GM18867 (cell line): ENCODE data around the gene RAP2A.

Experiments used
- ATAC-seq: cut with Tn5 transposase; IDR thresholded peaks from one replicate; pipeline ENCODE4 v1.9.1; 2021; ENCODE audit warnings: mild to moderate bottlenecking, moderate library complexity; ENCODE audit not compliant: unreplicated experiment

Gene RAP2A

GRCh38 chr13:97446448-97446847, 12.5 kb downstream of the RAP2A start:
- ATAC-seq: no peak

GRCh38 chr13:97448503-97449251, 14.7 kb downstream of the RAP2A start:
- ATAC-seq: no peak

DNA sequence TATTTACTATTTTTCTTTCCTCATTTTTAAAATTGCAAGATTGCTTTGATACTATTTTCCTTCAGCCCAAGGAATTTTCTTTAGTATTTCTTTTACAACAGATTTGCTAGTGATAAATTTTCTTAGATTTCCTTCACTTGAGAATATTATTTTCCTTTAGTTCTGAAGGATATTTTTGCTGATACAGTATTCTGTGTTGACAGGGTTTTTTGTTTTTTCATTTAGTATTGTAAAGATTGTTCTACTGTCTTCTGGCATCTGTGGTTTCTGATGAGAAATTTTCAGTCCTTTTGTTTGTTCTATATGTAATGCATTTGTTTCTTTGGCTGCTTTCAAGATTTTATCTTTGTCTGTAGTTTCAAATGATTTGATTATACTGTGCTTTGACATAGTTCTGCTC, 20.7 kb downstream of the RAP2A start:
- no peak for ATAC-seq

DNA sequence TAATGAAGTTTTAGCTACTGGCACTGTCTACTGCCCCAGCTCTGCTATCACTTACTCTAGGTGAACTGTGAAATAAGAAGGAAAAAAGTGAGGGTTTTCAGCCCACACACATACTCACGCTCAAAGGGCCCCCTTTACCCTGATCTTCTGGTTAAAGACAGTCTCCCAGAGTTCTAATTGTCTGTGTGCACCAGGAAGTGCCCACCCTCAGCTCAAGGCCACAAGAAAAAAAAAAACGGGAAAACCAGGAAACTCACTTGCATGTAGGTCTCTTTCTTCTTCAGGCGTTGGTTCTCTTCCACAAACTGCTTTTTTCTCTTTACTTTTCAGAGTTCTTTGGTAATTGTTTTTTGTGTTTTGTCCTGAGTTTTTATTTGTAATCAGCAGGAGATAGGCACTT, 22.1 kb downstream of the RAP2A start:
- no peak for ATAC-seq

DNA sequence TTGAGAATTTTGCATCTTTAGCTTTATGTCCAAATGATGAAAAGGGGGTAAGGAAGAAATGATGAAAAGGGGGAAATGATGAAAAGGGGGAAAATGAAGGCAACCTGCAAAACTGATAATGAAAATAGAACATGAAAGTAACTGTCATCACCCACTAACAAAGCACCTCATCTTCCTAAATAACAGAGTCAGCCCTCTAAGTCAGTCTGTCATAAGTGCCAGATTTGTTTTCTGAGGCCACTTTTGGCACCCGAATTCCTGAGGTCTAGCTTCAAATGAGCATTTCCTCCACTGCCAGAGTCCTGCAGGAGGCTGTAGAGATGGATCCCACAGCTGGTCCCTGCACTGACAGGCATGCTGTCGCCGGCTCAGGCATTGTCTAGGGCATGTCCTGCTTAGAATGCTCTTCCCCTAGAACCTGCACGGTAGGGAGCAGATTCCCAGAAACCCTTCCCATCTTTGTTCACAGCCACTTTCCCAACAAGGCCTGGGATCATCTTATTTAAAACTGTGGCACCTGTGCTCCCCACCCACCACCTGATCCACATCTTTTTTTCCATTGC, 25.3 kb downstream of the RAP2A start:
- ATAC-seq: peak; percentile 40

DNA sequence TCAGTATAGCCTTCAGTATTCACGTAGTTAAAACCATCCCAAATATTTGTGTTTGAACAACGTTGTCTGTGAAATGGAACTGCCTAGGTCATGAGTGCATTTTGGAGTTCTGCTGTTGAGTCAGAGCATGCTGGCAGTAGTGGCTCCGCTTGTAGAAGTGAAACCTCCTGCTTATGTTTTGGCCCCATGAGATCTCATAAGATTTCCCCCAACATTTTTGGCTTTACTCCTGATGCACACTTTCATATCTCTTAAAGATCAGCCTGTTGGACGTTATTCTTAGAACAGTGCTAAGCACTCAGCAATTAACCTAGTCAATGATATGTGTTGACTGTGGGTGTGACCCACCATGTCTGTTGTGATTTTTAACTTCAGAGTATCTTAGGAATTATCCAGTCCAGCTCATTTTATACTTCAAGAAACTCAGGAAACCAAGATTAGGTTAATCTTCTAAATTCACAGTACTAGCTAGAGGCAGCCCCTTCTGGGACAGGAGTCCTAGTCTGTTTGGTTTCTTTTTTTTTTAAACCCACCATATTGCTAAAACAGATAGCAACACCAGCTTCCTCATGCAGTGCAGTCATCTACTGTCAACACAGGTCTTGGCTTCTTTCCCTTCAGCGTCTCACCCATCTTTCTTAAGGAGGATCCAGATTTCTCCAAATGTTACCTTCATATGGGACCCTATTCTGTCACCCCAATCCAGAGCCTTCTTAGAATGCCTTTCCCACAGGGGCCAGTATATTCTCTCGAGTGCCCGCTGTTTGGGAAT, 26.2 kb downstream of the RAP2A start:
- ATAC-seq: peak; percentile 94

- no peak for ATAC-seq
These were observed 26.9 kb downstream of the RAP2A start for GRCh38 chr13:97460853-97461252.

GRCh38 chr13:97464561-97464960, 30.6 kb downstream of the RAP2A start:
- ATAC-seq: no peak

- no peak for ATAC-seq
These were observed 32.8 kb downstream of the RAP2A start for GRCh38 chr13:97466722-97467121.

GRCh38 chr13:97468331-97468730, 34.4 kb downstream of the RAP2A start:
- no peak for ATAC-seq

- no peak for ATAC-seq
These were observed 37.7 kb downstream of the RAP2A start for GRCh38 chr13:97471711-97472110.

GRCh38 chr13:97474349-97474980, 40.5 kb downstream of the RAP2A start:
- ATAC-seq: no peak

DNA sequence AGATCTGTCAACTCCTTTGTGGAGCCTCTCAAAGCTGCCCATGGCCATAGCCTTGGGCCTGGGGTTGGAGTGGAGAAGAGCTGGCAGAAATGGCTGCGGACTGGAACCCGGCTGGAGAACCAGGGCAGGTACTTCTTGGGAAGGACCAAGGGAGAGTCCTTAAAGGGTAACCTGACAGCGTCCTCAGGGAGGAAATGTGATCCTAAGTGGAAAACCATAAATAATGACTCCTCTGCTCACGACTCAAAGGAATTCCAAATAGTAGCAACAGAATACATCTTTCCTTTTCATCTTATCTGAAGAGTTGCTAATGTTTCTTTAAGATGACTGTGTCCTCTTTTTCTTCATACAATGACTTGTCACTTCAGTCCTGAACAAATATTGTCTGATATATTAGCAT, 41.0 kb downstream of the RAP2A start:
- no peak for ATAC-seq

GRCh38 chr13:97477844-97478243, 43.9 kb downstream of the RAP2A start:
- ATAC-seq: no peak

DNA sequence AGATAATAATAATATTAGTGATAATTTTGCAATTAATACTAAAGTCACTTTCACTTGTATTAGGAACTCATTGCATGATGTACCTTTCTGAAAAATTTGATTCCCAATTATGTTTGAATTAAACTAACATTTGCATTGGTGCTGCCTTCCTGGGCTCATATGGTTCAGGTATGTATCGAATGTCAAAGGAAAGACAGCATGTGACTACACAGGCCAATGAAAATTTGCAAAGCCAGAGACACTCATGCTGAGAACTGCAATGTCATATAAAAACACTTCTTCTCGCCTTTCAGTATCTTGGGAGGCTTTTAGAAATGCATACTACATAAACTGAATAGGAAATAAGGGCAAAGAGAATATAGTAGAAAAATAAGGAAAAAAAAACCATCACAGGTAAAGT, 44.3 kb downstream of the RAP2A start:
- no peak for ATAC-seq

GRCh38 chr13:97483465-97483864, 49.5 kb downstream of the RAP2A start:
- ATAC-seq: no peak

DNA sequence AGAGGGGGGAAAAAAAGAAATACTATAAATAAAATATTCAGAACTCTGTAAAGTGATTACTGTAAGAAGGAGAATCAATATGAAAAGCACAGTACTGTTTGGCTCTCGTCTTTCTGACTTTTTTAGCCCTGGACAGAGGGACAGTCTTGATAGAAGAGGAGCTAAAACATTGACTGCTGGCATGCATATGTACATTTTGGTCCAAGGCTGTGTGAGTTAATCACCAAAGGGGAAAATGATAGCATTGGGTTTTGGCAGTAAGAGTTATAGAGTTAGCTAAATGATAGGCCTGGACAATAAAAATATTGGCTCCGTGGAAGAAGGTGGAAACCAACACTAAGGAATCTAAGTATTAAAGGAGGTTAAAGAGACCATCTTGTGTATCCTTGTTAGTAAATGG, 50.3 kb downstream of the RAP2A start:
- ATAC-seq: no peak

DNA sequence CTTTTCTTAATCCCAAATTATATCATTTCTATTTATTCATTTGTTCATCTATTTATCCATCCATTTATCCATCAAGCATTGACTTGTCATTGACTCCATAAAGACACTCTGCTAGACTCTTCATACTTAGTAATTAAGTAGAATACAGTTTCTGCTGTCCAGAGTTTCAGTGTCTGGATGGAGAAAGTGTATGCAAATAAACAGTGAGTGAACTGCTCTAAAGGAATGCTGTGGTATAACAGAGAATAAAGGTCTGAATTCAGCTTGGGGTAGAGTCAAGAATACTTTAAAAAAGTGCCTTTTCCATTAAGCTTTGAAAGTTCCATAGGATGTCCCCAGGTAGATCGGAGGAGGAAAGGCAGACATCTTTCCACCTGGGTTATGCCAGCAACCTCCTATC, 51.4 kb downstream of the RAP2A start:
- ATAC-seq: no peak

GRCh38 chr13:97490702-97491307, 56.8 kb downstream of the RAP2A start:
- ATAC-seq: no peak

DNA sequence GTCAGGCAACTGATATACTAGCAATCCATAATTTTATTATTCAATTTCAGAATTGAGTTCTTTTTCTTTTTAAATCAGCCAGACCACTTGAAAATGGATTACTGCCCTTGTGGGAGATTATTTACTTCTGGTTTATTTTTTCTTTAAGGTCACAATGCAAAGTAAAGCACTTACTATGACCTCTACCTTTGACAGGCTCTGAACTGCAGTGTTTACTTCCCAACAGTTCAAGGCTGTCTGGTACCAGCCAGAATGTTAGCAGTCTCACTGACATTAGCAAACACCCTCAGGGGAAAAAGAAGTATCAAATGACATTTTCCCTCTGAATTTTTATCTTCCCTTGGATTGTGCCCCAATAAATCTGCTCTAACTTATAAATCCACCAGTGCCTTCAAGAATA, 57.5 kb downstream of the RAP2A start:
- ATAC-seq: no peak

DNA sequence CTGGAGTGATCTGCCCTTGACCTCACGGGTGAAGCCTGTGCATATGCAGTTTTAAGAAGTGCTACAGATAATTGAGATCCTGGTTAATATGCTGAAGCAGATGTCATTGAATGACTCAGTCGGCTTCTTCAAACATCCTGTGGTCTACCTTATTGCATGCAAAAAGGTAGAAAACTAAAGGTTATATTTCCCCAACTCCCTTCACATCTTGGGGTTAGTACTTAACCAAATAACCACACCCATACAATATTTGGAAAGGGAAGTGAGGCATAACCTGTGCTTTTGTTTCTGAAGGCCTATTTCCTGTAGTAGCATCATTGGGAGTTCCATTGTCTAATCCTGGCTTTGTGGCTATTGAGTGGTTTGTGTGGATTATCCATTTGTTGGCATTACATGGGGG, 58.3 kb downstream of the RAP2A start:
- ATAC-seq: no peak
